IPS DF 4.7 (cell line): ENCODE results near the gene UQCRFS1.

Source experiments
- DNase-seq: peaks from one replicate; pipeline ENCODE4 v3.0.0-alpha.2; 2013; ENCODE audit warnings: low spot score; ENCODE audit errors: extremely low read depth

UQCRFS1 gene

GRCh38 chr19:29170554-29170953, 42.4 kb downstream of the UQCRFS1 start:
- no peak for DNase-seq

DNA sequence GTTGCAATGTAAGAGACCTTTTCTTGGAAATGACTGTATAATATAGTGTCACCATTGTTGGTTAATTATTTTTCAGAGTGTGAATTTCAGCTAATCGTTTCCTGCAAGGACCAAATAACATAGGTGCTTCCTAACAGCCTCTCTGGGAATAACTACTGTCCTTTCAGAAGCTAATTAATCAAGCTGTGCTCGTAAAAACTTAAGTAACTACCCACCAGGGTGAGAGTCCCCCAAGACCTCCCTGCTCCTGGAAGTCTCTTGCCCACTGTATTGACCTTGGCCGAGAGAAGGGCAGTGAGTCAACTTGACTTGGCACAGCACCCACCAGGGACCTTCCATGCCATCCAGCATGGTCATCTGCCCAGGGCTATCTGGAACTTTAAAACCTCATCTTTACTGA, 50.3 kb downstream of the UQCRFS1 start:
- DNase-seq: no peak

DNA sequence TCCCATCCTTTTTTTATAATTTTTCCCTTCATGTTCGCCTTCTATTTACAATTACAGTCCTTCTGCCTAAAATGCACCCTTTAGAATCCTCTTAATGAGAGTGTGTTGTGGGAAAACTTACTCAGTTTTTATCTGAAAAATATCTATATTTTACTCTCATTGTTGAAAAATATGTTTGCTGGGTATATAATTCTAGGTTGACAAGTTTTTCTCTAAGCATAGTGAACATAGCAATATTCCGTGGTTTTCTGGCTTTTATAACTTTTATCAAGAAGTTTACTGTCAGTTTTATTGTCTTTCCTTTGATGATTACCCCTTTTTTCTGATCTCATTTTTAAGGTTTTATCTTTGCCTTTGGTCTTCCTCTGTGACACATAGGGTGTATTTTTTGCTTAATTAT, 57.3 kb downstream of the UQCRFS1 start:
- DNase-seq: no peak
